Superior temporal gyrus (tissue), 1 donor: ENCODE results near the gene MYOG.

Experiments used
- DNase-seq: peaks from one replicate; pipeline ENCODE4 v3.0.0-alpha.2; 2016; ENCODE audit errors: extremely low spot score

The MYOG gene

GRCh38 chr1:203117611-203118575 lies 32.1 kb upstream of the MYOG start:
- DNase-seq = peak; percentile 71

DNA sequence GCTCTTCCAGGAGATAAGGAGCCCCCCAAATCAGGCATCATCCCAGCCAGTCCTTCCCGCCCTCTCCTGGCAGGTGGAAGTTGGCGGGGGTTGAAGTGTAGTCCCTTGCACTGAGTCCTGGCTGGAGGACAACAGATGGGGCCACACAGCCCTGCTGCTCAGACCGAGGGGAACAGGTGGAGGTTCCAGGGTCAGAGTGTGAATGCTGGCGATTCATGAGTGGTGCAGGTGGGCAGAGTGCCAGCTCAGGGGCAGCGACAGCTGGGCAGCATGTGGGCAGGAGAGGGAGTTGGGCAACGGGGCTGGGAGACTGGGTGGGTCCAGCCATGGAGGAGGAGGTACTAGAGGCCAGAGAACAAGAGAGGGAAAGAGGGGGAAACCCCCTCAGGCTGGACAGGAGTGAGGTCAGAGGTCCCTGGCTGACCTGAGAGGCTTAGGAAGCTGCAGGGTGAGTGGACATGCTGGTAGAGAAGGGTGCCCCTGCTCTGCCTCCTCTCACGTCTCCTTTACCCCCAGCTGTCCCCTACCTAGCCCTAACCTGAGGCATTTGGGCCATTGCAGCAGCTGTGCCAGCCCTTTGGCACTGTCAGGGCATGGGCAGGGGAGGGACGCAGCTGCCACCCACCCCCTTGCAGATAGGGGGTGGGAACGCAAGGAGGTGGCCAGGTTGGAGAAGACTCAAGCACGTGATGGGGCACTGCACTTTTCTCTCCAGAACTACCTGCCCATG lies 30.4 kb upstream of the MYOG start:
- DNase-seq = no peak

GRCh38 chr1:203114202-203114601 lies 28.4 kb upstream of the MYOG start:
- no peak for DNase-seq

DNA sequence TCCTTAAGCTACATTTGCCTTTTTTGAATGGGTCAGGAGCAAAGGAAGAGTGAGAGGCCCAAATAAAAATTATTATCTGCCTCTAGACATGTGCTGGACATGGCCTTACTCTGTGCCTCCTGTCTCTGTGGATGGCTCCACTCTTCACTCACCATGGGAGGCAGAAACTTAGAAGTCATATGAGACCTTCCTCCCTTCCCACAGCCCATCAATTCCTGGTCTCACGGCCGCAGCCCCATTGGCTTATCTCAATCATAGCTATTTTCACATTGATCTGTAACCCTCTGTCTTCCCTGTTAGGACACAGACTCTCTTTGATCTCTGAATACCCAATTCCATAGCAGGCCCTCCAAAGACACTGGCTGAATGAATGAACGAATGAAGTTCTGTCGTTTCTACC lies 27.5 kb upstream of the MYOG start:
- no peak for DNase-seq

DNA sequence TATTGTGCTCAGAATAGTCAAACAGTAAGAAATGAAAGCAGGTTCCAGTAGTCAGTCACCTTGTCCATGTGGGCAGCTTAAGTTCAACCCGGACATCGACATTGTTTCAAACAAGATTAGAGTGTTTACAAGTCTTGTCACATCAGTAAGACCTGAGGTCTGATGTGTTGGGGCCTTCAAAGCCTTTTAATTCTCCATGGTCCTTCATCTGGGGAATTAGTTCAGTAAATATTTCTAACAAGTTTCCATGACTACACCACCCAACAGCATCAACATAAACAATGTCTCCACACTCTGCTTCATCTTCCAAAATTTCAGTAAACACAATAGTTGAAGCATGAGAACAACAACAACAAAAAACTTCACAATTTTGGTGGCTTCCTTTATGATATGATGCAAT lies 26.7 kb upstream of the MYOG start:
- no peak for DNase-seq

DNA sequence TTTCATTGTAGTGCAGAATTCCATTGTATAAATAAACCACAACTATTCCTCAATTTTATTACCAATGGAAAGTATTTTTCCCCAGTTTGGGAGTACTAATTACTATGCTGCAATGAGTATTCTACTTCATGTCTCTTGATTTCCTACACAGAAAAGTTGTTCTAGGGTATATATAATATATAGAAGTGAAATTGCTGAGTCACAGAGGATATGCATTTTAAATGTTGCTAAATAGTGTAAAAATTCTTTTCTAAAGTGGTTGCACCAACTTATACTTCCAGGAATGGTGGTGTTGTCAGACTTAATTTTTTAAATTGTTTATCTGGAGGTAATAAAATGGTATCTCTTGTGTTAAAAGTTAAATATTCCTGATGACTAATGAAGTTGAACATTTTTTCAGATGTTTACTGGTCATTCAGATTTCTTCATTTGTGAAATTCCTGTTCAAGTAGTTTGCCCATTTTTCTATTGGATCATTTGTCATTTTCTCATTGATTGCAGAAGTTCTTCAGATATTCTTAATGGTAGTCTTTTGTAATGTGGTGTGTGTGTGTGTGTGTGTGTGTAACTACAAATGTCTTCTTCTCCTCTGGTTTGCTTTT lies 19.1 kb upstream of the MYOG start:
- no peak for DNase-seq

DNA sequence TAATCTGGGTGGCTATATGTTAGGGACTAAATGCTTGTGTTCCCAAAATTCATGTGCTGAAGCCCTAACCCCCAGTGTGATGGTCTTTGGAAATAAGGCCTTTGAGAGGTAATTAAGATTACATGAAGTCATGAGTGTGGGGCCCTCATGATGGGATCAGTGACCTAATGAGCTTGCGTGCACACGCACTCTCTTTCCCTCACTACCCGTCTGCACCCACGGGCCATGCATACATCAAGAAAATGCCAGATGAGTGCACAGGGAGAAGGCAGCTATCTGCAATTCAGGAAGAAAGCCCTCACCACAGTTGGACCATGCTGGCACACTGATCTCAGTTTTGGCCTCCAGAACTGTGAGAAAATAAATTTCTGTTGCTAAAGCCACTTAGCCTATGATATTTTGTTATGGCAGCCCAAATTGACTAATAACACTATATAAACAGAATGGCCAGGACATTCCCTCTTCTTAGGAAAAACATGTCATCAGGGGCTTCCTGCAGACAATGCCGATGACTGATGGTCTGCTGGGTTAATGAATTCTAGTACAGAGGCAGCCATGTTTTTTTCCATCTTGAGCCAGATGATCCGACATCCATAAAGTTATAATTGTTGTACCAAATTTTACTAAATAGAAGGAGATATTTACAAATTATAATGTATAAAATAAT lies 18.1 kb upstream of the MYOG start:
- no peak for DNase-seq

- peak; percentile 38 for DNase-seq
Measured at GRCh38 chr1:203103216-203103615, 17.4 kb upstream of the MYOG start.

DNA sequence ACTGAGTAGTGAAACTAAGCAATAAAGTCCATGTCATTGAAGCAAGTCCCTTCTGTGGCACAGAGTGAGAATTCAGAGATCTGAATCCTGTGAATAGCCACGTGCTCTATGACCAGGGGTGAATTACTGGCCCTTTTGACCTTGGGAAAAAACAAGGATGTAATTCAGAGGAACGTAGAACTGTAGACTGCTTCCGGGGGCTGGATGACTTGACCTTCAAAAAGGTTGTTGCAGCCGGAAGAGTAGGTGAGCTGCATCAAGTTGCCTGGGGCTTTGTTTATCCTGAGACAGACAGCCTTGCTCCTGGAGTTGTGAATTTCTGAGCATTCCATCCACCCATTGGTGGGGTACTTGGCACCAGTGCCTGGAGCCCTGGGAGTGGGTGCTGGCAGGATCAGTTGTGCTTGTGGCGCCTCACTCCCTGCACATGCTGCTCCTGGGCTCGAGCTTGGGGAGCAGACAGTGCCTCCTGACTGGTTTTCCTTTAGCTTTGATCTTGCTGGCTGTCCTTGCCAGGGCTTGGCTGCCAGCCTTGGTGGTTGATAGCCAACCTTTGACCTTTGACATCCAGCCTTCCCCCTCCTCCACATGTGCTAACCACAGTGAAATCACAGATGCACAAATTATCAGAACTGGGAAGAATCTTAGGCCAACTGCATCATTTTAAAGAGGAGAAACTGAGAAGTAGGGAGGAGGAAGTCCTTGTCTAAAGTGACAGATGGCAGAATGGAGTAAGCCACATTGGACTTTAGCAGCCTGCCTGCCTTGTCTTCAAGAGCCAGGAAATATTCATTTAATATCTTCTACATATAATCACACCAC lies 16.2 kb upstream of the MYOG start:
- DNase-seq = no peak

DNA sequence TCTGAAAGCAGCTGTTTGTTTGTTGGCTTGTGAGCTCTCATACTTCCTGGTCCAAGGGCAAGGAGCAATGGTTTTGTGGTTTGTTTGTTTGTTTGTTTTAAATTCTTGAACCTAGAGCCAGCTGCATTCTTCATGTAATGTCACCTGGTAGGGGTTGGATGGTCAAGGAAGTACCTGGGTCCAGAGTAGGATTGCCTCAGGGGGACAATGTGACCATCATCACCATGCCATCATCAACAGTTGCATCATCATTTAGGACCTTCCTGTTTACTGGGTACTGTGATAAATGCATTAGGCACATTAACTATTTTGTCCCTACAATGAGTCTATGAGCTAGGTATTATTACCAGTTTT lies 14.7 kb upstream of the MYOG start:
- no peak for DNase-seq

DNA sequence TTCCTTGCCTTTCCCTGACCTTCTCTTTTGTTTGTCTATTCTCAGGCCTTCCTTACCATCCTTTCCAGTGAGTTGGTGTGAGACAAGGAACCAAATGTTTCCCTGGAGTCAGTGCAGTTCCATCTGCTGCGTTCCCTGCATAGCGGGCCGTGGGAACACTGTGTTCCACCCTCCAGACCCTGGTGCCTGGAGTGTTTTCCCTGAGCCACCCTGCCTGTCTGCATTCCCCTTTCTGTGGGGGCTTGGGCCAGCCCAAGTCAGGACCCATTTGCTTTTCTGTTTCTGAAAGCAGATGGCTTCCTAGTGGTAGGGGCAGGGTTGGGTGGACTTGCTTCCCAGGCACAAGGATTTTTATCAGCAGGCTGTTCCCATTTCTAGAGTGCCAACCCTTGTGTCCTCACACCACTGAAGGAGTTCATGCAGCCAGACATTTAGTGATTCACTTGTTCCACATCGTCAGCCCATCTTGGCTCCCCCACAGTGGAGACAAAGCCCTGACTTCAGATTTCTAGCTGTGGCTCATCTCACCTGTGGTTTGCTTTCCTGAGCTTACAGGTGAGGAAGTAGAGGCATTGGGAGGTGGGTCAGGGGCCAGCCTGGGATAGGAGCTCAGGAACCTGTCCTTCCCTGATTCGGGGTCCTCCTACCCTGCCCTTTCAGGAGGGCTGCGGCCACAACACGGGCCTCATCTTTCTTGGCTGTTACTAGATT lies 14.1 kb upstream of the MYOG start:
- DNase-seq = no peak

GRCh38 chr1:203098914-203099520 lies 13.2 kb upstream of the MYOG start:
- DNase-seq = no peak

- DNase-seq = no peak
Measured at GRCh38 chr1:203098445-203098844, 12.6 kb upstream of the MYOG start.

DNA sequence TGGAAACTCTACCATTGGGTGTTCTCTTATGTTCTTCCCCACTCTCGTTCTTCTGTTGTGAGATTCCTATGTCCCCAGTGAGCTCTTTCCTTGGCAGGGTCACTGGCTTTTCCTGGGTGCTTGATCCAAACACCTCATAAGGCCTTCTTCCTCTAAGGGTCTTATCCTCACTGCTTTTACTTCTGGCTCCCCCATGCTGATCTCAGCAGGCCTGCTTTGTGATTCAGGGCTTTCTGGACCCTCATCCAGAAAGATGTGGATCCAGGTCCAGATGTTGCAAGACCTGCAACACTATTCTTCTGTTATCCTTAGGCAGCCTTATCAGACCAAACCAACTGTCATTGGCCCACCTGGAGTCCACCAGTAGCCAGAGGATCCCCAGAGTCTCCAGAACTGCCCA lies 11.2 kb upstream of the MYOG start:
- no peak for DNase-seq

DNA sequence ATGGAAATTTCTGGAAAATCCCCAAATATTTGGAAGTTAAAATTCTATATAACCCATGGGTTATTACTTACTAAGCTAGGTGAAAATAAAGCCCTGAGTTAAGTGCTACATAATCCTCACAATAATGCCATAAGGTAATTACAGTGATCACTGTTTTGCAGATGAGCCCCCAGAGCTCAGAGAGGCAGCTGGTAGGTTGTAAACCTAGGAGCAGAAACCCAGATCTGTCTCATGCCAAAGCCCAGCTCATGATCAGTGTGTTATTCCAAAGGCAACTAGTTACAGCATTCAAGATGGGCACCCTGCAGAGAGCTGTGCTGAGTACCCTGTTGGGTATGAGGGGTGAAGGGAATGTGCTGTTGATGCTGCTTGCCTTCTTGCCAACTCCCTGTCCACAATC lies 10.8 kb upstream of the MYOG start:
- no peak for DNase-seq

DNA sequence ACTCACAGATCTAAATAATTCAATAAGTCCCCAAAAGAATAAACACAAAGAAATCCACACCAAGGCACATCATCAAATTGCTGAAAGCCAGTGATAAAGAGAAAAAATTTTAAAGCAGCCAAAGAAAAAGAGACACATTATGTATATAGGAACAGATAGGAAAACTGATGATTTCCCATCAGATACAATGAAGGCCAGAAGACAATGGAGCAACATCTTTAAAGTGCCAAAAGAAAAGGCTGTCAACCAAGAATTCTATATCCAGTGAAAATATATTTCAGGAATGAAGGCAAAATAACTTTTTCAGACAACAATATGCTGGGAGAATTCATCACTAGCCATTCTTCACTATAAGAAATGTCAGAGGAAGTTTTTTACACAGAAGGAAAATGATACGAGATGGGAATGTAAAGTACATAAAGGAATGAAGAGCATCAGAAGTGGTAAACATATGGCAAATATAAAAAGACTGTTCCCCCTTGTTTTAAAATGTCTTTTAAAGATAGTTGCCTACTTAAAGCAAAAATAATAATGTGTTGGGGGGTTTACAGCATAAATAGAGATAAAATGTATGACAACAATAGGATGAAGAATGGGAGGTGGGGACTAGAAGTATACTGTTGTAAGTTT lies 9.4 kb upstream of the MYOG start:
- DNase-seq = no peak

- DNase-seq = no peak
Measured at GRCh38 chr1:203093754-203094410, 8.1 kb upstream of the MYOG start.

GRCh38 chr1:203091761-203092330 lies 6.0 kb upstream of the MYOG start:
- no peak for DNase-seq

GRCh38 chr1:203091199-203091477 lies 5.3 kb upstream of the MYOG start:
- no peak for DNase-seq
